Measurements from ENCODE around the gene SLC8A1.

DNA sequence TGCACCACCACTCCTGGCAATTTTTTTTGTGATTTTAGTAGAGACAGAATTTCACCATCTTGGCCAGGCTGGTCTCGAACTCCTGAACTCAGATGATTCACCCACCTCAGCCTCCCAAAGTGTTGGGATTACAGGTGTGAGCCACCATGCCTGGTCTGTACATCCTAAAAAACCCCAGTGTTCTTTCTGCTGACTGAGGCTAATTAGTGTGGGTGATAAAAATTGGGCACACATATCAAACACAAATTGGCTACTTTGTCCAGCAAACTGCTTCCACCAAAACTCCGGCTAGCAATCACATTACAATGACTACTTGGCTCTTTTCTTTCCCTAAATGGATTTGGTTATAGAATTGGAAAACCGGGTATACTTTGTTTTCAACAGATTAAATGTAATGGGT is 153.9 kb downstream of the SLC8A1 start:
- TF ChIP-seq, protein P1, sequence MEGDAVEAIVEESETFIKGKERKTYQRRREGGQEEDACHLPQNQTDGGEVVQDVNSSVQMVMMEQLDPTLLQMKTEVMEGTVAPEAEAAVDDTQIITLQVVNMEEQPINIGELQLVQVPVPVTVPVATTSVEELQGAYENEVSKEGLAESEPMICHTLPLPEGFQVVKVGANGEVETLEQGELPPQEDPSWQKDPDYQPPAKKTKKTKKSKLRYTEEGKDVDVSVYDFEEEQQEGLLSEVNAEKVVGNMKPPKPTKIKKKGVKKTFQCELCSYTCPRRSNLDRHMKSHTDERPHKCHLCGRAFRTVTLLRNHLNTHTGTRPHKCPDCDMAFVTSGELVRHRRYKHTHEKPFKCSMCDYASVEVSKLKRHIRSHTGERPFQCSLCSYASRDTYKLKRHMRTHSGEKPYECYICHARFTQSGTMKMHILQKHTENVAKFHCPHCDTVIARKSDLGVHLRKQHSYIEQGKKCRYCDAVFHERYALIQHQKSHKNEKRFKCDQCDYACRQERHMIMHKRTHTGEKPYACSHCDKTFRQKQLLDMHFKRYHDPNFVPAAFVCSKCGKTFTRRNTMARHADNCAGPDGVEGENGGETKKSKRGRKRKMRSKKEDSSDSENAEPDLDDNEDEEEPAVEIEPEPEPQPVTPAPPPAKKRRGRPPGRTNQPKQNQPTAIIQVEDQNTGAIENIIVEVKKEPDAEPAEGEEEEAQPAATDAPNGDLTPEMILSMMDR (IDR thresholded peaks at IDR 0.05), result no peak
- no peak for TF ChIP-seq EZH2phosphoT487 (IDR thresholded peaks at IDR 0.05)

All from neural progenitor cell (in vitro differentiated cells).